ENCODE measurements around the gene LMF1.

DNA sequence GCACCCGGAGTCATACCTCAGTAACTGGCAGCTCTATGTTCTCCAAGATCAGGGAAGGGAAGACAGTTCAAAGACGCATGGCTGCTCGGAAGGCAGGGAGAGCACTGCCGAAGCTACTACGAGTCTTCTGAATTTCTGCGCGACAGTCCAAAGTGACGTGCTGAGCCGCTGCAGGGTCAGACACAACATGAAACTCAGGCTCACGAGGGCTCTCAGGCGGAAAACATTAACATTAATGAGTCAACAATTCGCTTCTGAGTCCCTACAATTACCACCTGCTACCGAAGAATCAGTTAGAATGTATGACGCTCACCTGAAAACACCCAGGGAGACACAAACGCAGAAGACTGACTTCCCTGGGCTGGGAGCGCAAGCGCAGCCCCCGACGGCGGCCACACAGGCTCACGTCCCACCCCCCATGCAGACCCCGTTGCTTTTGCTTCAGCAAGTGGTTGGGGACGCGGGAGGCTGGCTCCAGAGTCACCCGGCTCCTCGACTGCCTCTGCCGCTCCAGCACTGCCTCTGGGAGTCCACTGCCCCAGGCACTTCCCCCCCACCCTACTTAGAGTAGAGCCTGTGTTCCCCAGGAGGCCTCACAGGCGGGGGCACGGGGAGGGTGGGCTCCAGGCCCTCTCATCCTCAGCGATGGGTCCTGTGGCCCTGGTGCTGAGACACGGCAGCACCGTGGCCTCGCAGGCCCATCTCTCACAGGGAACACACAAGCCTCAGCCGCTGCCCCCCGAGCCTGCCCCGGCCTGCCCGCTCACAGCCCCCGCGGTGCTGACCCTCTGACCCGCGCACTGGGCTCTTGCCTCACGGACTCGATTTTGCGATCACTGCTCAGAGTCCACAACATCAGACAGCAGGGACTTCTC lies 38.9 kb downstream of the LMF1 start:
- TF ChIP-seq, protein P1, sequence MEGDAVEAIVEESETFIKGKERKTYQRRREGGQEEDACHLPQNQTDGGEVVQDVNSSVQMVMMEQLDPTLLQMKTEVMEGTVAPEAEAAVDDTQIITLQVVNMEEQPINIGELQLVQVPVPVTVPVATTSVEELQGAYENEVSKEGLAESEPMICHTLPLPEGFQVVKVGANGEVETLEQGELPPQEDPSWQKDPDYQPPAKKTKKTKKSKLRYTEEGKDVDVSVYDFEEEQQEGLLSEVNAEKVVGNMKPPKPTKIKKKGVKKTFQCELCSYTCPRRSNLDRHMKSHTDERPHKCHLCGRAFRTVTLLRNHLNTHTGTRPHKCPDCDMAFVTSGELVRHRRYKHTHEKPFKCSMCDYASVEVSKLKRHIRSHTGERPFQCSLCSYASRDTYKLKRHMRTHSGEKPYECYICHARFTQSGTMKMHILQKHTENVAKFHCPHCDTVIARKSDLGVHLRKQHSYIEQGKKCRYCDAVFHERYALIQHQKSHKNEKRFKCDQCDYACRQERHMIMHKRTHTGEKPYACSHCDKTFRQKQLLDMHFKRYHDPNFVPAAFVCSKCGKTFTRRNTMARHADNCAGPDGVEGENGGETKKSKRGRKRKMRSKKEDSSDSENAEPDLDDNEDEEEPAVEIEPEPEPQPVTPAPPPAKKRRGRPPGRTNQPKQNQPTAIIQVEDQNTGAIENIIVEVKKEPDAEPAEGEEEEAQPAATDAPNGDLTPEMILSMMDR (IDR thresholded peaks at IDR 0.05) = no peak
- no peak for TF ChIP-seq POLR2A (IDR thresholded peaks at IDR 0.05)
